Putamen (tissue), 1 donor: ENCODE measurements around the gene LRRC61.

Experiments
- DNase-seq: peaks from one replicate; pipeline ENCODE4 v3.0.0-alpha.2; 2016; ENCODE audit warnings: low spot score

LRRC61 gene

GRCh38 chr7:150332852-150333635 is 9.9 kb downstream of the LRRC61 start:
- no peak for DNase-seq

GRCh38 chr7:150333659-150334058 is 10.5 kb downstream of the LRRC61 start:
- DNase-seq: no peak

DNA sequence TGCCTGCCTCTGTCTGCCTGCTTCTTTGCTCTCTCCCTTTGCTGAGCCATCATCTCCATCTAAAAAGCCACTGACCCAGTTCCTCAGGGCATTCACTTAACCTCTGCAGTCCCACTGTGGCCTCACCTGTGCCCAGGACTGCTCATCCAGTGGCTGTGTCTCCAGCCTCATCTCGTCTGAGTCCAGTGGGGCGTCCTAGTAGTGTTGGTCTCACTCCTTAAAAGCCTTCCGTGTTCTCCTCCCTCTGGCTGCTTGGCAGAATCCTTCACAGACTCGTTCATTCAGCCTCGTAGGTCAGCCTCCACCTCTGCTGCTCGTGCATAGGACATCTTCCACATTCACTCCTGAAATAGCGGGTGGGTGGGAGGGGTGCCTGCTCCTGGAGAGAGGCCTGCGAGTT is 11.0 kb downstream of the LRRC61 start:
- DNase-seq: no peak

DNA sequence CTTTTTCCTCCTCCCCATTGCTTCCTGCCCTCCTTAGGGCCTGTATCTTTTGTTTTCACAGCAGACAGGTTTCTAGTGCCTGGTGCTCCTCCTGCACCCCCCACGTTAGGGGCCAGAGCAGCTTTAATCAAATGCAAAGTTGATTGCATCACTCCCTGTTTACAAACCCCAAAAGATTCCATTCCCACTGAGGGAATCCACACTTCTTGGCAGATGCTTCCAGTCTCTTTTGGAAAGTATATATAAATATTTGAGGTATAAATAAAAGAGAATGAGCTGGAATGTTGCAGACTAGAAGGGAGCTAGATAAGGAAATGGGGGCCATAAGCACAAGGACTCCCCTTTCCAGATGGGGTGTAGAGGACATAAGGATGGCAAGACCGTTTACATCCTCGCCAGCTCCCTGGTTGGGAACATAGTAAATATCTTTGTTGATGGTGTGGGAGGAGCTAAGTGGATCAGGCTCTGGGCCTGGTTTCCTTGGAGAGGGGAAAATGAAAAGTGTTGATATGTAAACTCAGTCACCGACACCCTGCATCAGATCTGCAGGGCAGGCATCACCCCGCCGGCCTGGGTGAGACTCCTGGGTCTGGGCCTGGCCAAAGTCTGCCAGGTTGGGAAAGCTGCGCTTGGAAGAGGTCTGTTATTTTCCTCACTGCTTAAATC is 12.1 kb downstream of the LRRC61 start:
- no peak for DNase-seq

DNA sequence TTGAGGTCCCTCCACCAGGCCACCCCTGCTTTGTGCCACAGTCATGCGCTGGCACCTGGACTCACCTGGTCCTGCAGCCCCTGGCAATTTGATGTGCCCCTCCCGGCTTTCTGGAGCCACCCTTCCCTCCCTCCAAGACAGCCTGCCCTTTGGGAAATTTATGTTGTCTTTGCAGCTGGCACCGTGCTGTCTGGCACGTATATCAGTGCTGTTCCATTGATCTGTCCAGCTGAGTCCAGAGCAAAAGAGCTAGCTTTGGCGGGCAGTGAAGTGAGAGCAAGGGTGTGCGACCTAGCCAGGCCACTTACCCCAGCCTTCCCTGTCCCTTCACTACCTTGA is 12.6 kb downstream of the LRRC61 start:
- DNase-seq: no peak

- DNase-seq: no peak
These were observed 13.6 kb downstream of the LRRC61 start for GRCh38 chr7:150336746-150337145.

- DNase-seq: no peak
These were observed 14.0 kb downstream of the LRRC61 start for GRCh38 chr7:150337179-150337578.

GRCh38 chr7:150337659-150338081 is 14.5 kb downstream of the LRRC61 start:
- no peak for DNase-seq

DNA sequence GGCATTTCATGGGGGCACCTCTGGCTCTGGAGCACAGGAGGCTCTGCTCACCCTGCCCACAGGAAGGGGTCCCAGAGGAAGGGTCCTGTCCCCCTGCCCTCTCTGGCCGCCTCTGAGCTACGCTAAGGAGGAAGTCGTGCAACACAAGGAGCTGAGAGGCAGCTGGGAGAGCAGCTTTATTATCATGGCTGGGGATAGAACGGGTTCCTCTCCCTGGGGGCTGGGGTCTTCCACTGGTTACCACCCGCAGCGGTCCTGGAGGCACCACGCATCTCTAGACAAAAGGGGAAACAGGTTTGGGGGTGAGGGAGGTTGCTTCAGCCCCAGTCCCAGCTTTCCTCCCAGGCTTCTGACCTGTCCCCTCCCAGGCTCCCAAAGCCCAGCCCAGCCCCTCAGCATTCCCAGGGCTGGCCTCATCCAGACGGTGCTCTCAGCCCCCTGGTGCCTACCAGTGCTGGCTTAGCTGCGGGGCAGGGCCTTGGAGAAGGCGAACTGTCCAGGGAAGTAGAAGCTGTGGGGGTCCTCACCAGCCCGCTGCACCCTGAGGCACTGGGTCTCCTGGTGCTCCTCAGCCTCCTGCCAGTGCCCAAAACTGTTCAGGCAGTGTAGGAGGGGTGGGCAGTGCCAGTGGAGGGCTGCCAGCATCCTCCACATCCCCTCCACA is 15.1 kb downstream of the LRRC61 start:
- DNase-seq: no peak

DNA sequence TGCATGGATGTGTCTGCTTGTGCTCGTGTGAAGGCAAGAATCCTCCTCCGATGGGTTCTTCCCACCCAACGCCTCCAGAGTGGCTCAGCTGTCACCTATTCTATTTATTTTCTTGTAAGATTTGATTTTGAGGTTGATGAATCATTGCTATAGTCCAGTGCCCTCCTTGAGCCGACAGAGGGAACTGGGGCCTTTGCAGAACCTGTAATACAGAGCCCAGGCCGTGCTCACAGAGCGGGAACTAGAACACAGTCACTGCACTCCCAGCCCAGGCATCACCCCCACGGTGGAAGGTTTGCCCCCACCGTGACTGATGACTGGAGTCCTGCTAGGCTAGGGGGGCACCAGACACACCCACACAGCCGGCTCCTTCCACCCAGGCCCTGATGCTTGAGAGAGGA is 16.3 kb downstream of the LRRC61 start:
- no peak for DNase-seq

- no peak for DNase-seq
These were observed 17.0 kb downstream of the LRRC61 start for GRCh38 chr7:150340024-150340749.

GRCh38 chr7:150340875-150341262 is 17.7 kb downstream of the LRRC61 start:
- DNase-seq: no peak

DNA sequence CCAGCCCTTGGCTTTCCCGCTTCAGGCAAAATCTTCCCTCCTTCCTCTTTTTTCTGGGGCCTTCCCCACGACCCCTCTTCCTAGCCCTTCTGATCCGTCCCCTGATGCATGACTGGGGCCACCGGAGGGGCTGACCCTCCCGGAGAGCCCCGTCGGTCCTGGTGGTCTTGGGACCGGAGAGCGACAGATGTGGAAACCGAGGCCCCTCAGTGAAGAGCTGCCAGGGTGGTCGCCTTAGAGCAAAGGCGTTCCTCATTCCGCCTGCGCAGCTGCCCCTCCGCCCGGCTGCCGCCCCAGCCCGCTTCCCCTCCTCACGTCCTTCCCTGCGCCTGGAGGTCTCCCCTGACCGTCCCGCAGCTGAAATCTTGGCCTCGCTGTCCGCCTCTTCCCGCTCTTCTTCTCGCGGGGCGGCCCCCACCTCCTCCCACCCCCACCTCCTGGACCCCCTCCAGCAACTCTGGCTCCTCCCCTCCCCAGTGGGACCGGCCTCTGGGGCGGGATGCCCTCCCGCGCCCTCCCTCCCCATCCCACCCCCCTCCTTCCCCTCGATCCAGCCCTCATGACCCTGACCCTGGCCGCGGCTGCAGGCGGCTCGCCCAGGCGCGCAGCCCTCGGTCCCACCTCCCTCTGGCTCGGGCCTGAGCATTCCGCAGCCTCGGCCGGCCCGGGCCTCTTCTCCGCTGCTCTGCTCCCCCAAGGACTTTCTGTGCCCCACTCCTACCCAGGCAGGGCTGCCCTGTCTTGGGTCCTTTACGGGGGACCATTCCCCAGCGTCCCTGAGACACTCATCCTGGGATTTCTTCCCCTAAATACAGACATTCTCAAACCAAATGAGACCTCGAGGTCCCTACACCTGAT is 18.3 kb downstream of the LRRC61 start, which contains the start of gene RARRES2:
RARRES2 (minus strand) TSS at position 367 of the 858 bp plus-strand sequence. CDS start 1,020 bp downstream, outside the sequence.
- no peak for DNase-seq

GRCh38 chr7:150342121-150342408 is 18.9 kb downstream of the LRRC61 start:
- DNase-seq: no peak

GRCh38 chr7:150343225-150343624 is 20.1 kb downstream of the LRRC61 start:
- no peak for DNase-seq

- DNase-seq: no peak
These were observed 21.1 kb downstream of the LRRC61 start for GRCh38 chr7:150344299-150344698.

DNA sequence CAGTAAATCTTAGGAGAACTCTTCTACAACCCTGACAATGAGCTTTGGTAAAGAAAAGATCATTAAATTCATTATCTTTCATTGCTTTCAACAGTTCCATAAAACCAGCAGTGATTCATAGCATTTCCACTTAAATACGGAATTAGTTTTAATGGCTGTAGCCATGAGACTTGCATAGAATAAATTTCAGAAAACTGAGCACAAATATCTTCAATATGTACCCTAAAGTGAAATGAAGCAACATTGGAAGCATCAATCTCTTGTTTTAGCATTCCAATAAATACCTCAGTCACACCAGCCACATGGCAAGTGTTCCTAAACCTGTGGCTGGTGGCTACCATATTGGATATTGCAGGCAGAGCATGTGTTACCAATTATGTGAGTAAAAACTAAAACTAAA is 21.9 kb downstream of the LRRC61 start:
- no peak for DNase-seq

- no peak for DNase-seq
These were observed 23.8 kb downstream of the LRRC61 start for GRCh38 chr7:150346922-150347321.

DNA sequence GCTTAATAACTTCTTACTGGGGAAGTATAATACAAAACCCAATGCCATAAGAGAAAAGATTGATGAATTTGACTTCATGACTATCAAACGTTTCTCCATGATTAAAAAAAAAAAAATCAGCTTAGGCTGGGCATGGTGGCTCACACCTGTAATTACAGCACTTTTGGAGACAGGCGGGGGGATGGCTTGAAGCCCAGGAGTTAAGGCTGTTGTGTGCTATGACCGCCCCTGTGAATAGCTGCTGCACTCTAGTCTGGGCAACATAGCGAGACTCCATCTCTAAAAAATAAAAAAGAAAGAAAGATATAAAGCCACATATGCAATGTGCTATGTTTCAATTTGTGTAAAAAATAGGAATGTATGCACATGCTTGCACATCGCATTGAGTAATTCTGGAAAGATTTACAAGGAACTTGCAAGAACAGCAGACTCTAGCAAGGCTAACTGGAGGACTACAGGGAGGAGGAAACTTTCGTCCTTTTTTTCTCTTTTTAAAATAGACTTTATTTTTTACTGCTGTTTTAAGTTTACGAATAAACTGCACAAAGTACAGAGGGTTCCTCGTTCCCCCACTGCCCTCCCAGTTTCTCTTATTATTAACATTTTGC is 28.5 kb downstream of the LRRC61 start:
- DNase-seq: no peak

DNA sequence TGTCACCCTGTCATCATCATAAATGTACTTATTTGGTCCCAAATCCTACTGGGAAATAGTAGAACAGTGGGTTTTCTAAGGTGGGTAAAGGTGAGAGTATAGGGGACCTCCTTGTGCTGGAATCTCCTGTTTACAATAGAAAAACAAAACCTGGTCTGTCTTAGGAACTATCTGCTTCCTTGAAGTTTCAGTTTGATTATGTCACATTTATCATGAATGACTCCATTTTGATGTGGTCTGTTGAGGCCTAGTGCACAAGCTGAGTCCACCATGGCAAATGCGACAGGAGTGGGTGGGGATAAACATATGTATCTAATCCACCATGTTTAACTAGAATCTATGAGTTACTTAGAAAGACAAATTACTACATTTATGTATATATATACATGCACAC is 32.5 kb downstream of the LRRC61 start:
- DNase-seq: no peak

GRCh38 chr7:150356265-150356897 is 33.2 kb downstream of the LRRC61 start:
- no peak for DNase-seq
